K562 (cell line): ENCODE measurements around the gene OR2AG1. TPM values are rescaled to one million over a fixed set of nuclear protein-coding genes. Genes with fewer than 3 reads are reported as not detected.
A peak's percentile ranks its signal among the peaks of the same experiment; 100 is the strongest.
"Not testable (repeated sequence)": the region's sequence is repeated elsewhere in the genome, so short reads cannot be mapped to it uniquely, and the experiment has no call there.

ENCODE experiments used
- ATAC-seq: fragments of 200-7000 bp; cut with Tn5 transposase; 3 replicates; pipeline ENCODE4 v1.9.1; 2020; ENCODE audit warnings: moderate library complexity
- BruUV-seq: library from RNA; stranded (reverse); fragments of 400-500 nt; replicated peaks from 2 replicates; lab custom pipeline; 2021; lab: Mats Ljungman, UMichigan
- CTCF ChIA-PET: fragments of 300-600 bp; formaldehyde crosslinking; extraction: SDS; loops from one replicate; lab custom pipeline; 2021; ENCODE audit warnings: low intra/inter-chr PET ratio; lab: Yijun Ruan, JAX
- POLR2A ChIA-PET: fragments of 300-600, 350-650 bp; sonication (Branson Sonifier 250); formaldehyde crosslinking; extraction: SDS; loops from one replicate; lab custom pipeline; 2021; ENCODE audit warnings: antibody characterized with exemption, inconsistent platforms; lab: Yijun Ruan, JAX
- DNase-seq, 4 experiments: peaks; one replicate each; pipeline versions ENCODE4 v3.0.0 to v3.0.0-alpha.2; 2011 to 2018; ENCODE audit warnings: low spot score in 3 of 4, mixed read lengths in 3 of 4; ENCODE audit errors: extremely low read depth in 1 of 4
- FAIRE-seq: peaks from 2 replicates; lab custom pipeline; 2011; peaks lifted over from hg19 to GRCh38; lab: Jason Lieb, UNC
- H2AFZ ChIP-seq: 2 replicates; pipeline ENCODE4 v1.6.0; 2011; ENCODE audit warnings: low read depth, low read length, control low read depth, inconsistent platforms
- H3K27ac ChIP-seq: fragments of 200-600 bp; 3 replicates; pipeline ENCODE4 v1.8.0; 2011; ENCODE audit warnings: low read depth, mild to moderate bottlenecking, control low read depth, inconsistent platforms, low read length, moderate library complexity, mixed read lengths; ENCODE audit errors: extremely low read depth
- H3K27me3 ChIP-seq, 2 experiments: fragments of 300-600 bp in 1 of 2; 2 replicates in 1 of 2; 3 replicates in 1 of 2; pipeline versions ENCODE4 v1.6.0 to v1.8.0; 2011; ENCODE audit warnings: inconsistent platforms in 2 of 2, low read length in 2 of 2, mild to moderate bottlenecking in 1 of 2, mixed read lengths in 1 of 2, moderate library complexity in 1 of 2; ENCODE audit not compliant: control insufficient read depth in 2 of 2, insufficient read depth in 2 of 2
- H3K36me3 ChIP-seq: fragments of 300-600 bp; 3 replicates; pipeline ENCODE4 v1.8.0; 2011; ENCODE audit warnings: mild to moderate bottlenecking, low read length, inconsistent platforms; ENCODE audit not compliant: control insufficient read depth, insufficient read depth
- H3K4me1 ChIP-seq, 2 experiments: fragments of 200-600 bp in 1 of 2; replicated peaks in 1 of 2; 2 replicates in 1 of 2; 3 replicates in 1 of 2; pipeline versions ENCODE4 v1.5.1 to v1.8.0; 2011; ENCODE audit warnings: inconsistent platforms in 2 of 2, low read length in 2 of 2, mild to moderate bottlenecking in 1 of 2, mixed read lengths in 1 of 2, moderate library complexity in 1 of 2; ENCODE audit not compliant: control insufficient read depth in 2 of 2, insufficient read depth in 2 of 2
- H3K4me2 ChIP-seq: 2 replicates; pipeline ENCODE4 v1.6.1; 2011; ENCODE audit warnings: low read length, control low read depth, inconsistent platforms, mixed read lengths; ENCODE audit not compliant: insufficient read depth
- H3K4me3 ChIP-seq: fragments of 200-600 bp; sonication (generic), shearing (Covaris generic); 2 replicates; pipeline ENCODE4 v1.5.1; 2016; ENCODE audit warnings: control low read depth, inconsistent platforms
- H3K79me2 ChIP-seq: fragments of 200-600 bp; 3 replicates; pipeline ENCODE4 v1.8.0; 2011; ENCODE audit warnings: low read length, inconsistent platforms; ENCODE audit not compliant: control insufficient read depth, insufficient read depth
- H3K9ac ChIP-seq, 2 experiments: 2 replicates each; pipeline versions ENCODE4 v1.6.0 to v1.6.1; 2011; ENCODE audit warnings: low read depth in 2 of 2, low read length in 2 of 2, control low read depth in 1 of 2, inconsistent platforms in 1 of 2, mild to moderate bottlenecking in 1 of 2, mixed read lengths in 1 of 2; ENCODE audit not compliant: insufficient read depth in 1 of 2
- H3K9me1 ChIP-seq: one replicate; pipeline ENCODE4 v1.6.0; 2011; ENCODE audit warnings: inconsistent platforms, mild to moderate bottlenecking, low read length, moderate library complexity; ENCODE audit not compliant: control insufficient read depth, insufficient read depth
- H3K9me3 ChIP-seq: replicated peaks from 2 replicates; pipeline ENCODE4 v1.5.1; 2011; ENCODE audit warnings: low read depth, low read length, inconsistent platforms; ENCODE audit not compliant: control insufficient read depth, insufficient read depth
- H4K20me1 ChIP-seq: replicated peaks from 2 replicates; pipeline ENCODE4 v1.6.1; 2011; ENCODE audit warnings: low read length, inconsistent platforms, mixed read lengths; ENCODE audit not compliant: control insufficient read depth, insufficient read depth
- L3MBTL2 ChIP-seq: fragments of 450-650 bp; IDR thresholded peaks from 2 replicates; pipeline ENCODE4 v1.6.1; 2016; ENCODE audit warnings: mild to moderate bottlenecking, moderate library complexity
- NR2F6 ChIP-seq: fragments of 450-650 bp; formaldehyde crosslinking; IDR thresholded peaks from 2 replicates; pipeline ENCODE4 v1.4.0; 2020; ENCODE audit warnings: mild to moderate bottlenecking
- SIRT6 ChIP-seq: IDR thresholded peaks from one replicate; pipeline ENCODE4 v1.6.1; 2012; ENCODE audit warnings: low read depth, mild to moderate bottlenecking, control low read depth, inconsistent platforms, low read length, moderate library complexity
- ZNF79 ChIP-seq: fragments of 250-450 bp; sonication (Bioruptor Pico); IDR thresholded peaks from 2 replicates; pipeline ENCODE4 v1.4.0; 2020; ENCODE audit warnings: low read depth, mild to moderate bottlenecking, moderate library complexity
- WGBS: fragments of 100-300 bp; shearing (Covaris generic); methylation state at CpG from one replicate; pipeline ENCODE4 v1.1.6; 2016; ENCODE audit warnings: low coverage, mixed read lengths; ENCODE audit not compliant: insufficient coverage; ENCODE audit errors: missing lambda C conversion rate; 5-methylcytosine and 5-hydroxymethylcytosine counted together
- in situ Hi-C: fragments of 300-500 bp; cut with MboI; formaldehyde crosslinking; loops from 4 replicates; pipeline ENCODE4 v1.15.0; 2018; ENCODE audit warnings: inconsistent platforms, mixed read lengths
- intact Hi-C: fragments of 100-400 bp; cut with micrococcal nuclease; formaldehyde crosslinking; loops from 2 replicates; pipeline ENCODE4 v1.14.2; 2022
- polyA plus RNA-seq, 8 experiments: library from polyadenylated mRNA; depleted of rRNA in 4 of 8; stranded (reverse) in 5 of 8; unstranded in 3 of 8; fragments of >200 nt; fragmentation: Nextera tagmentation in 2 of 8; fragmentation: Illumina TruSeq in 1 of 8; extraction: Ambion mirVana in 2 of 8; extraction: Trizol in 1 of 8; gene quantifications; 2 replicates each; pipeline versions ENCODE4 v1.2.1 to v1.2.3, GENCODE V29; 2011 to 2014; ENCODE audit warnings: inconsistent platforms in 1 of 8, missing spikeins in 1 of 8
- total RNA-seq, 7 experiments: library from RNA; depleted of rRNA in 6 of 7; stranded (reverse); fragments of >200 nt in 6 of 7; fragmentation: Illumina TruSeq in 2 of 7; extraction: Trizol in 2 of 7; gene quantifications; 2 replicates each; pipeline versions ENCODE4 v1.2.1 to v1.2.3, GENCODE V29; 2011 to 2021; ENCODE audit warnings: low replicate concordance in 1 of 7
- TF ChIP-seq, protein P1 (sequence below), 2 experiments: IDR thresholded peaks in 1 of 2; conservative IDR thresholded peaks in 1 of 2; 2 replicates each; pipeline ENCODE4 v1.6.1; 2016; ENCODE audit warnings: low read depth in 2 of 2, mild to moderate bottlenecking in 1 of 2, missing compliant biosample characterization in 1 of 2, missing genetic modification characterization in 1 of 2, moderate library complexity in 1 of 2
- TF ChIP-seq, protein P2 (sequence below): fragments of 450-650 bp; IDR thresholded peaks from 2 replicates; pipeline ENCODE4 v1.6.1; 2017; ENCODE audit warnings: mild to moderate bottlenecking, moderate library complexity

OR2AG1 gene
- total and polyA plus RNA-seq, 9 of the 15 experiments (the other 6 are each of a cell fraction or from before 2014, with no cell fraction given), result 0.05 to 0.11 (median 0.07) TPM; not detected in 5

GRCh38 chr11:6799402-6799801, 16.6 kb downstream of the OR2AG1 start, which contains the start of gene OR6A2 (continued):
- no peak for TF ChIP-seq SIRT6
- TF ChIP-seq ZNF79 (CRISPR knock-in tag), result no peak

DNA sequence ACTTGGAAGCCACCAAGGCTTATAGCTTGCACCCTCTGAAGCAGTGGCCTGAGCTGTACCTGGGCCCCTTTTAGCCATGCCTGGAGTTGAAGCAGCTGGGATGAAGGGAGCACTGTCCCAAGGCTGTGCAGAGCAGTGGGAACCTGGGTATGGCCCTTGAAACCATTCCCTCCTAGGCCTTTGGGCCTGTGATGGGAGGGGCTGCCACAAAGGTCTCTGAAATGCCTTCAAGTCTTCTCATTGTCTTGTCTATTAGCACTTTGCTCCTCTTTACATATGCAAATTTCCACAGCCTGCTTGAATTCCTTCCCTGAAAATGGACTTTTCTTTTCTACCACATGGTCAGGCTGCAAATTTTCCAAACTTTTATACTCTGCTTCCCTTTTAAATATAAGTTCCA, 18.3 kb downstream of the OR2AG1 start:
- POLR2A ChIA-PET, result interaction anchor here (0.6 kb wide), 1 partner anchor 1855 kb away, joined by 4 read pairs; no protein-coding TSS in a partner anchor

DNA sequence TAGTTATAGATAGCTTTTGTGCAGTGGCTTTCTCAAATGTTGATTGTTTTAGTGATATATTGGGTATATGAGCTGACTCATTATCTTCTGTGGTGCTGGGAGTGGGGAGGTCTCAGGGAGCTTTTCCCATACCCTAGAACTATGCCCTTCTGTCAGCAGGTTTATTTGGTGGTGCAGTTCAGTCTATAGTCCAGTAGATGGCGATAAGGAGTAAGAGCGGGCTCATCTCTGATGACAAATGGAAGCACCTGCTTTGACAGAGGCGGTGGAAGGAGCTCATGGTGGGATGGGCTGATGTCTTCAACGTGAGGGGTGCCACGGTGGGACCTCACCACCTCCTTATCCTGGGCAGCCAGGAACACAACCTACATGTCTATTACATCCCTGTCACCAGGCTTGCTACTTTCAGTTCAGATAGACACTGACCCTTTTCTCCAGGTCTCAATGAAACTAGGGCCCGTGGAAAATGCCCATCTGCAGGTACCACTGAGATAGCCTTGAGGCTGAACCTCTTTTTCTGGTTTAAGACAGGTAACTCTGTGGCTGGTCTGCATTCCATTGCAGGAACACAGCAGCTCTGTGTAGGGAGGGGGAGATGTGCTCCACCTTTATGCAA, 29.7 kb downstream of the OR2AG1 start:
- Histone ChIP-seq H3K9ac (no peak overlapping the region), H3K9me3 (no peaks in the 10 kb centered on the region), H3K9me1 (no peaks in the 10 kb centered on the region), H2AFZ (no peak overlapping the region), H3K27me3 (no peaks in the 10 kb centered on the region; a peak in 1 of 5 replicates), H3K4me3 (no peak overlapping the region), H3K27ac (no peak overlapping the region), H3K4me2 (no peak overlapping the region), H3K4me1 (no peaks in the 10 kb centered on the region), H4K20me1 (no peaks in the 10 kb centered on the region), H3K36me3 (no peaks in the 10 kb centered on the region), H3K79me2 (no peaks in the 10 kb centered on the region)
- WGBS, result 7% methylated on average over 6 of the region's 6 CpGs
- CTCF ChIA-PET, result no interaction called here
- ATAC-seq (peak; percentile 94), DNase-seq (peak; percentile 58 to 72 (median 61)), FAIRE-seq (peak; percentile 95)
- POLR2A ChIA-PET, result interaction anchor here (0.6 to 1.2 kb wide), 3 partner anchors 307 to 382 kb away, joined by 3 to 4 read pairs (median 3); no protein-coding TSS in a partner anchor
- no TSS peak for BruUV-seq
- in situ Hi-C loops, result no loop called here
- intact Hi-C loops, result loop anchor here (10.0 kb wide), 1 partner anchor 282 kb away; no protein-coding TSS in a partner anchor
- TF ChIP-seq L3MBTL2 (0 out of 2 replicates have a peak, but pooled peaks have one; percentile 24), NR2F6 (no peak)
- TF ChIP-seq, protein P1, sequence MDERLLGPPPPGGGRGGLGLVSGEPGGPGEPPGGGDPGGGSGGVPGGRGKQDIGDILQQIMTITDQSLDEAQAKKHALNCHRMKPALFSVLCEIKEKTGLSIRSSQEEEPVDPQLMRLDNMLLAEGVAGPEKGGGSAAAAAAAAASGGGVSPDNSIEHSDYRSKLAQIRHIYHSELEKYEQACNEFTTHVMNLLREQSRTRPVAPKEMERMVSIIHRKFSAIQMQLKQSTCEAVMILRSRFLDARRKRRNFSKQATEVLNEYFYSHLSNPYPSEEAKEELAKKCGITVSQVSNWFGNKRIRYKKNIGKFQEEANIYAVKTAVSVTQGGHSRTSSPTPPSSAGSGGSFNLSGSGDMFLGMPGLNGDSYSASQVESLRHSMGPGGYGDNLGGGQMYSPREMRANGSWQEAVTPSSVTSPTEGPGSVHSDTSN (CRISPR knock-in tag; IDR thresholded peaks at IDR 0.05; ENCODE audit: low read depth), result no peak
- TF ChIP-seq, protein P1 (tag; conservative IDR thresholded peaks at IDR 0.05; ENCODE audit: low read depth), result peak; percentile 55; the same call in 1 of the 2 replicates
- TF ChIP-seq, protein P2, sequence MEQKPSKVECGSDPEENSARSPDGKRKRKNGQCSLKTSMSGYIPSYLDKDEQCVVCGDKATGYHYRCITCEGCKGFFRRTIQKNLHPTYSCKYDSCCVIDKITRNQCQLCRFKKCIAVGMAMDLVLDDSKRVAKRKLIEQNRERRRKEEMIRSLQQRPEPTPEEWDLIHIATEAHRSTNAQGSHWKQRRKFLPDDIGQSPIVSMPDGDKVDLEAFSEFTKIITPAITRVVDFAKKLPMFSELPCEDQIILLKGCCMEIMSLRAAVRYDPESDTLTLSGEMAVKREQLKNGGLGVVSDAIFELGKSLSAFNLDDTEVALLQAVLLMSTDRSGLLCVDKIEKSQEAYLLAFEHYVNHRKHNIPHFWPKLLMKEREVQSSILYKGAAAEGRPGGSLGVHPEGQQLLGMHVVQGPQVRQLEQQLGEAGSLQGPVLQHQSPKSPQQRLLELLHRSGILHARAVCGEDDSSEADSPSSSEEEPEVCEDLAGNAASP, result no peak

More for the DNA sequence above, 18.3 kb downstream of the OR2AG1 start:
- DNase-seq, H2AFZ ChIP-seq, H3K36me3 ChIP-seq, H3K27me3 ChIP-seq, H3K4me3 ChIP-seq, H3K9ac ChIP-seq, H3K4me2 ChIP-seq, H3K79me2 ChIP-seq, H3K9me1 ChIP-seq, H3K27ac ChIP-seq, in situ Hi-C loops, FAIRE-seq, ATAC-seq, BruUV-seq, CTCF ChIA-PET, H3K4me1 ChIP-seq, intact Hi-C loops, H3K9me3 ChIP-seq, H4K20me1 ChIP-seq: not testable (repeated sequence)
